Renal cortical epithelial cell (primary cell): ENCODE data around the gene FUT2. TPM values are rescaled to one million over a fixed set of nuclear protein-coding genes. Genes with fewer than 3 reads are reported as not detected.
A peak's percentile ranks its signal among the peaks of the same experiment; 100 is the strongest.
"Not testable (repeated sequence)": the region's sequence is repeated elsewhere in the genome, so short reads cannot be mapped to it uniquely, and the experiment has no call there.

Source experiments
- DNase-seq: peaks from one replicate; pipeline ENCODE4 v3.0.0-alpha.2; 2011; ENCODE audit warnings: low read depth
- total RNA-seq: library from RNA; depleted of rRNA; stranded (reverse); fragments of >200 nt; gene quantifications from 2 replicates; pipeline ENCODE4 v1.2.3, GENCODE V29; 2014

FUT2 gene
- total RNA-seq, 1 donor from 2014 or later, result 0.25 TPM

DNA sequence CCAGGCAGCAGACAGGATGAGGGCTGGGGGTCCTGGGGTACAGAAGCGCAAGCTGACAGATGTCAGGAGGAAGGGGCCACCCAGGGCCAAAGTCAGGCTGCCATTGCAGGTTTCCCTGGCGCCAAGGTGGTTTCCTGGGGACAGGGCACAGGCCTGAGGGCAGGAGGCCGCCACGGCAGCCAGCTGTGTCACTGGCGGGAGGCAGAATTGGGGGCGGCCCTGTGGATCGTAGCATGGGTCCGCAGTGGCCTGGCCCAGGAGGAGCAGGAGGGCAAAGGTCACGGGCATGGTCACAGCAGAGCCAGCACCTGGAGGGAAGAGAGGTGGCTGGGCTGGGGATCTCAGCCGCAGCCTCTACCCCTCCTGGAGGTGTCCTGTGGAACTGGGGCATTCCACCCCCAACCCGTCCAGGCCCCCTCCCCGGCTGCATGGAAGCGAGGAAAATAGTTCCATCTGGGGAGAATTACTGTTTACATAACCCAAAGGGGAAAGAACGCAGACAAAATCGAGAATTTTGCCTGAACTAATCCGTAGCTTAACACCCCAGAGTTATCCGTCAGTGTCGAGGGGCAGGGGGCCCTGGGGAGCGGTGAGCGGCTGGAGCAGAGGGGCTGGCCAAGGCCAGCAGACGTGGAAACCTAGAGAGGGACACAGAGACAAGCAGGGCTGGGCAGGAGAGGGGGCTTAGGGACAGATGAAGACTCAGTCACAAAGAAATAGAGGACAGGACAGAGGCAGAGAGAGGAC, 24.9 kb upstream of the FUT2 start:
- no peak for DNase-seq

GRCh38 chr19:48671446-48671995, 24.2 kb upstream of the FUT2 start:
- no peak for DNase-seq

GRCh38 chr19:48672994-48673393, 22.8 kb upstream of the FUT2 start, which contains the start of gene NTN5:
Gene NTN5 (minus strand): TSS chr19:48673017. CDS start chr19:48670986, 2,031 bp downstream.
- DNase-seq, result no peak

DNA sequence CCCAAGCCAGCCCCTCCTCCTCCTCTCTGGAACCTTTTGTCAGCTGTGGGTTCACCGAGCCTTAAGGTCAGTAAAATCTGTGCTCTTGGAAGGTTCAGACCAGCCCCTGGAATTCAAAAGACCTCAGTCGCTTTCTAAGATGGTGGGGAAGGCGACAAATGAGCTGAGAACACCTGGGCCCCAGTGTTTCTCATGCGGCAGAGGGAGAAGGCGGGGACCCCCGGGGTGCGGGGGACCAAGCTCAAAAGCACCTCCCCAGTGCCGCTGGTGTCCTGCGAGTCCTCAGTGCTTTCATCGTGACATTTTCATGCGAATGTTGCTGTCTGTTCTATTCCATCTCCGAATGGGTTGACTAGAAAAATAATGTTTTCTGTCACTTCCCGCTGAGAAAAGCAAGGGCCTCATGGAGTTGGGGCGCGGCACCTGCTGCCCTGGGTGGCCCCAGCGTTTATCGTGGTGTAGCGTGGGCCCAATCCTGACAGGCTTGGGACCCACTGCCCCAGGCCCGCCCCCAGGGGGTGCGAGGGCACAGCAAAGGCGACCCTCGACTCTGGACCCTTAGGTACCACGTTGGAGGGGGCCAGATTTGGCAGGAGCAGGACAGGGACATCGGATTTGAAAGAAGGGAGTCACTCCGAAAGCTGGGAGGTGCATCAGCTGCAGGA, 22.2 kb upstream of the FUT2 start:
- DNase-seq, result no peak

DNA sequence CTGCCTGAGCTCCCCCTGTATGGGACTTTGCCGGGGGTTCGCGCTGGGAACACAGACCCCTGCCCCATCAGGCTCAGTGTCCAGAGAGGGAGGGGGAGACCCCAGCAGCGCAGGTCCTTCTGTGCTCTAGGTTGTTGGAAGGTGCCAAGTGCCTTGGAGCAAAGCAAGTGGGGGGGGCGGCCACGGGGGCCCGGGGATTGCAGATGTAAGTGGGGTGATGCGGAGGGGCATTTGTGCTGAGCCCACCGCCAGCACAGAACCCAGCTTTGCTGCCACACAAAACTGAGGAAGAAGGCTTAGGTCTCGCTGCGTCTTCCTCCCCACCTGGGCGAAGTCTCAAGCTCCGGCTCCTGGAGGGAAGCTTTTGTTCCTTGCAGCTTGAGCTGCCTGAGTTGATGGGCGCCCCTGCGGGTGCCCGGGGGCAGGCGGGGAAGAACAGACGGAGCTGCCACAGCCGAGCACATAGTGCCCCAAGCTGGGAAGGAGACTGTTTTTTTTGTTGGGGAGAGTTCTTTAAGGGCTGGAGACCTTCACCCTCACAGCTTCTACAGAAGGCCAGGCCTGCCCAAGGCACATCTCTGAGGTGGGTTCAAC, 21.5 kb upstream of the FUT2 start:
- DNase-seq, result no peak

GRCh38 chr19:48674921-48675824, 20.6 kb upstream of the FUT2 start:
- DNase-seq, result peak; percentile 58

- no peak for DNase-seq
Measured at GRCh38 chr19:48676487-48676886, 19.3 kb upstream of the FUT2 start.

DNA sequence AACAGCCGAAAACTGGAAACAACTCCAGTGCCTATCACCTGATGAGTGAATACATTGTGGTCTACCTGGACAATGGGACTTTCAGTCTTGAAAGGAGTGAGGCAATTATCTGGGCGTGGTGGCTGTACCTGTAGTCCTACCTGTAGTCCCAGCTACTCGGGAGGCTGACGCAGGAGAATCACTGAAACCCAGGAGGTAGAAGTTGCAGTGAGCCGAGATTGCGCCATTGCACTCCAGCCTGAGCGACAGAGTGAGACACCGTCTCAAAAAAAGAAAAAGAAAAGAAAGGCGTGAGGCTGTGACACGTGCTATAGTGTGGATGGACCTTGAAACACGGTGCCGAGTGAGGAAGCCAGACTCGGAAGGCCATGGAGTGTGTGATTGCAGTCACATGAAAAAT, 18.9 kb upstream of the FUT2 start:
- DNase-seq, result no peak

DNA sequence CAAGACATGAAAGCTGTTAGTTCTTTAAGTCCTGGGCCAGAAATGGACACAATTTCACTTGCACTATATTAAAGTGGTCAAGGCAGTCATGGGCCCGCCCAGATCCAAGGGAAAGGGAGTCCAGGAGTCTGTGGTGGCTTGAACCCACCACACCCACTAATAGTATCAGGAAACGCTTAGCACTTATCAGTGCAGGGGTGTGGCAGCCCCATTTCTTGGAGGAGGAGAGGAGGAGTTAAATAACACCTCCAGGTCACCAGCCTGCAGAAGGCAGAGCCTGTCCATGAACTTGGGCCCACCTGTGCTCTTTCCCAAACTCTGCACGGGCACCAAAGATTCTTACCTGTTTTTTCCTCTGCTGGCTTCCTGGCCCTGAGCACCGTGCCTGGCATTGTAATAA, 17.6 kb upstream of the FUT2 start:
- no peak for DNase-seq

GRCh38 chr19:48680006-48680405, 15.8 kb upstream of the FUT2 start:
- DNase-seq, result not testable (repeated sequence)

- no peak for DNase-seq
Measured at GRCh38 chr19:48680436-48681126, 15.2 kb upstream of the FUT2 start.

DNA sequence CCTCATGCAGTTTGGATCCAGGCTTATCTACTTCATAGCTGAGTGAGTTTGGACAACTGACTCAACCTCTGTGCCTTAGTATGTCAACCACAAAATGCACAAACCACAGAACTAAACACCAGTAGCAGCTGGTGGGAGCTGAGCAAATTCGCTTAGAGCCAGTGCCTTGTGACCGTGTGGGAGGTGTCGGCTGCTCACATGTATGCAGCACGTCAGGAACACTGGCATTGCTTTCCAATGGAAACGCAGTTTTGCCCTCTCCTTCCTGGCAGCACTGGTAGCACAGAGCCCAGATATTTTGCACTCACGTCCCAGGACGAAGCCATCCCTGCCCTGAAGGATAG, 14.7 kb upstream of the FUT2 start:
- DNase-seq, result peak; percentile 89

DNA sequence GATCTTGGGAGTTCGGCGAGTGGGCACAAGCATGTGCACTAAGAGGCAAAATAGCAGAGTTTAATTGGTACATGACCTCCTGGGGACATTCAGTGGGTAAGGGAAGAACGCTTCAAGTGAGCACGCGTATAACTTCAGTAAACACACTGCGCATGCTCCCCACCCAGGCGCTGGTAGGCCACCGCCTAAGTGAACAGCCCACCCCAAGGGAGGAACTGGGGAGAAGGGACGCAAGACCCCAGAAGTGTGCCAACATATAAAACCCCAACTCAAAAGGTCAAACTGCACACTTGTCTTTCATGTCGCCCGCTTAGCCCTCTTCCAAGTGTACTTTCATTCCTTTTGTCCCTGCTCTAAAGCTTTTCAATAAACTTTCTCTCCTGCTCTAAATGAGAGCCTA, 12.4 kb upstream of the FUT2 start:
- DNase-seq, result peak; percentile 22

- DNase-seq, result peak; percentile 44
Measured at GRCh38 chr19:48685583-48685982, 10.2 kb upstream of the FUT2 start.

- no peak for DNase-seq
Measured at GRCh38 chr19:48686088-48686487, 9.7 kb upstream of the FUT2 start.

DNA sequence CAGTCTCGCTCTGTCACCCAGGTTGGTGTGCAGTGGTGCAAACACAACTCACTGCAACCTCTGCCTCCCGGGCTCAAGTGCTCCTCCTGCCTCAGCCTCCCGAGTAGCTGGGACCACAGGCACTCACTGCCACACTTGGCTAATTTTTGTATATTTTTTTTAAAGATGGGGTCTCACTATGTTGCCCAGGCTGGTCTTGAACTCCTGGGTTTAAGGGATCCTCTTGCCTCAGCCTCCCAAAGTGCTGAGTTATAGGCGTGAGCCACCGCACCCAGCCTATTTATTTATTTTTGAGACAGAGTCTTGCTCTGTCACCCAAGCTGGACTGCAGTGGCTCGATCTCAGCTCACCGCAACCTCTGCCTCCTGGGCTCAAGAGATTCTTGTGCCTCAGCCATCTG, 9.1 kb upstream of the FUT2 start:
- not testable (repeated sequence) for DNase-seq

DNA sequence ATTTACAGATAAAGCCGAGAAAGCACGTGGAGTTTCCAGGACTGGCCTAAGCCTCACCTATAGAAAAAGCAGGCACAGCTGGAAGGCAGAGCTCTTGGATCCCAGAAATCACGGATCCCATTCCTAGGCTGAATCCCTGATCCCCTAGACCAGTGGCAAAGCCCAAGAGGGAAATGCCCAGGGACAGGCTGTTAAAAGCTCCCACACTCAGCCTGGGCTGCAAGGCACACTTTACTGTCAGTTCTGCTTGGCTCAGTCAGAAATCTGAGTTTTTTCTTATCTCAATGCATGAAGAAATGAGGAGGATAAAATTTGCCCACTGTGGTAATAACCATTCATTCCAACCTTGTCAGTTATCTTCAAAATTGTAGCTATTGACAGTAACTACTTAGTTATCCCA, 8.0 kb upstream of the FUT2 start:
- DNase-seq, result no peak

GRCh38 chr19:48689449-48689848, 6.3 kb upstream of the FUT2 start:
- DNase-seq, result no peak

DNA sequence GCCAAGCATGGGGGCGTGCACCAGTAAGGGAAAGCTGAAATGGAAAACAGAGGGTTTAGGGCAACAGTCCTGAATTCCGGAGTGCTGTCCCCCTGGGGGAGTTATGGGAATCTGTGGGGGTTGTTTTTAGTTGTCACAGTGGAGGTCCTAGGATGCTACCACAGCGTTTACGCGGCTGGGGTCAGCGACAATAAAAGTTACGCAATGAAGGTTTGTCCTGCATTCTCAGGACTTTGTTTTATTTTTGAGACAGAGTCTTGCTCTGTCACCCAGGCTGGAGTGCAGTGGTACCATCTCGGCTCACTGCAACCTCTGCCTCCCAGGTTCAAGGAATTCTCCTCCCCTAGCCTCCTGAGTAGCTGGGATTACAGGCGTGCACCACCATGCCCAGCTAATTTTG, 2.1 kb upstream of the FUT2 start:
- not testable (repeated sequence) for DNase-seq

- no peak for DNase-seq
Measured at GRCh38 chr19:48696353-48697010, 711 bp downstream of the FUT2 start.

DNA sequence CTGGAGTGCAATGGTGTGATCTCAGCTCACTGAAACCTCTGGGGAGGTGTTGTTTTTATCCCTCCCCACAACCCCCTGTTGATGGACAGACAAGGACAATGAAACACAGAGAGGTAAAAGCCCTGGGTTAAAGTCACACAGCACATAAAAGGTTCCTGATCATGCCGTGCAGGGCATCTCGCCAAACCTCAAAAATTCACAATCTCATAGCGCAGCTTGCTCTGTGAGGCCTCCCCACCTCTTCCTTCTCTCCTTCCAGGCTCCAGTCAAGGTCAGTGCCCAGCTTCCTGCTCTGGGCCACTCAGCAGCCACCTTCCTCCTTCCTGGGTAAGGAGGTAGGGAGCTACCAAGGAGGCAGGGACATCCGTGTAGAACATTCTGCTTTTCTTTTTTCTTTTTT, 2.3 kb downstream of the FUT2 start:
- peak; percentile 53 for DNase-seq
